GM12878 (cell line): ENCODE results near the gene PPHLN1. TPM values are rescaled to one million over a fixed set of nuclear protein-coding genes. Genes with fewer than 3 reads are reported as not detected.

ENCODE experiments used
- ATAC-seq: fragments of 200-7000 bp; cut with Tn5 transposase; 3 replicates; pipeline ENCODE4 v1.9.1; 2020; ENCODE audit warnings: mild to moderate bottlenecking, moderate library complexity
- BruUV-seq: library from RNA; stranded (reverse); fragments of 400-500 nt; replicated peaks from 2 replicates; lab custom pipeline; 2021; lab: Mats Ljungman, UMichigan
- CTCF ChIA-PET: fragments of 300-600 bp; sonication (Branson Sonifier 250); formaldehyde crosslinking; extraction: SDS; loops from one replicate; lab custom pipeline; 2021; ENCODE audit warnings: inconsistent platforms; lab: Yijun Ruan, JAX
- POLR2A ChIA-PET: fragments of 350-600 bp; formaldehyde crosslinking; extraction: SDS; loops from one replicate; lab custom pipeline; 2021; ENCODE audit warnings: inconsistent platforms; lab: Charles Lee
- RAD21 ChIA-PET: fragments of 300-600 bp; sonication (Branson Sonifier 250); formaldehyde crosslinking; loops from one replicate; lab custom pipeline; 2023; ENCODE audit warnings: antibody characterized with exemption; ENCODE audit not compliant: unreplicated experiment; lab: Charles Lee
- SMC1A ChIA-PET: fragments of 300-600 bp; sonication (Branson Sonifier 250); formaldehyde crosslinking; loops from one replicate; lab custom pipeline; 2023; ENCODE audit not compliant: unreplicated experiment, uncharacterized antibody; lab: Charles Lee
- DNase-seq: peaks from one replicate; pipeline ENCODE4 v3.0.0-alpha.2; 2011; ENCODE audit warnings: low read depth, low spot score
- FAIRE-seq: peaks from 3 replicates; lab custom pipeline; 2011; peaks lifted over from hg19 to GRCh38; lab: Jason Lieb, UNC
- H2AFZ ChIP-seq: 2 replicates; pipeline ENCODE4 v1.6.0; 2011; ENCODE audit warnings: low read depth, low read length, control low read depth; ENCODE audit not compliant: control insufficient read depth
- H3K27ac ChIP-seq: 2 replicates; pipeline ENCODE4 v1.5.1; 2011; ENCODE audit warnings: control low read depth; ENCODE audit not compliant: control insufficient read depth, insufficient read depth
- H3K27me3 ChIP-seq, 2 experiments: replicated peaks in 1 of 2; 2 replicates each; pipeline versions ENCODE4 v1.6.0 to v1.6.1; 2011; ENCODE audit warnings: low read length in 1 of 2; ENCODE audit not compliant: control insufficient read depth in 2 of 2, insufficient read depth in 2 of 2
- H3K36me3 ChIP-seq, 2 experiments: 2 replicates each; pipeline ENCODE4 v1.5.1; 2011; ENCODE audit warnings: low read length in 1 of 2; ENCODE audit not compliant: control insufficient read depth in 2 of 2, insufficient read depth in 2 of 2
- H3K4me1 ChIP-seq: 2 replicates; pipeline ENCODE4 v1.6.1; 2011; ENCODE audit warnings: mild to moderate bottlenecking, low read length, moderate library complexity, mixed read lengths; ENCODE audit not compliant: control insufficient read depth, insufficient read depth
- H3K4me2 ChIP-seq: 2 replicates; pipeline ENCODE4 v1.6.0; 2011; ENCODE audit warnings: control low read depth; ENCODE audit not compliant: control insufficient read depth, insufficient read depth
- H3K4me3 ChIP-seq: fragments of 200-600 bp; sonication (generic); 2 replicates; pipeline ENCODE4 v1.5.1; 2016
- H3K79me2 ChIP-seq: 2 replicates; pipeline ENCODE4 v1.6.0; 2011; ENCODE audit warnings: low read length; ENCODE audit not compliant: control insufficient read depth, insufficient read depth
- H3K9ac ChIP-seq: 2 replicates; pipeline ENCODE4 v1.8.0; 2011; ENCODE audit warnings: low read length, control low read depth, mixed read lengths; ENCODE audit not compliant: control insufficient read depth, insufficient read depth
- H3K9me3 ChIP-seq: replicated peaks from 3 replicates; pipeline ENCODE4 v1.5.1; 2011; ENCODE audit warnings: mild to moderate bottlenecking, low read length; ENCODE audit not compliant: control insufficient read depth, insufficient read depth
- H4K20me1 ChIP-seq: 2 replicates; pipeline ENCODE4 v1.6.0; 2011; ENCODE audit not compliant: control insufficient read depth, insufficient read depth
- ELK1 ChIP-seq: IDR thresholded peaks from 2 replicates; pipeline ENCODE4 v1.6.1; 2012; ENCODE audit warnings: low read depth, low read length, improper control_type of control experiment
- GATAD2B ChIP-seq: fragments of 450-650 bp; conservative IDR thresholded peaks from 2 replicates; pipeline ENCODE4 v1.6.1; 2017; ENCODE audit warnings: low read depth, mild to moderate bottlenecking, moderate library complexity
- HDGF ChIP-seq: fragments of 450-650 bp; IDR thresholded peaks from 2 replicates; pipeline ENCODE4 v1.6.1; 2016; ENCODE audit warnings: antibody characterized with exemption
- MYC ChIP-seq: IDR thresholded peaks from 2 replicates; pipeline ENCODE4 v1.6.1; 2011; ENCODE audit warnings: mild to moderate bottlenecking, low read length, moderate library complexity, inconsistent platforms; ENCODE audit not compliant: insufficient read depth, insufficient replicate concordance, insufficient read length, severe bottlenecking
- NFIC ChIP-seq: IDR thresholded peaks from 2 replicates; pipeline ENCODE4 v1.6.1; 2012; ENCODE audit warnings: low read depth, mild to moderate bottlenecking, inconsistent platforms, low read length, moderate library complexity
- POLR2AphosphoS2 ChIP-seq: IDR thresholded peaks from 2 replicates; pipeline ENCODE4 v1.6.1; 2011; ENCODE audit warnings: low read depth, mild to moderate bottlenecking, low read length, improper control_type of control experiment, moderate library complexity
- RAD51 ChIP-seq: fragments of 450-650 bp; IDR thresholded peaks from 2 replicates; pipeline ENCODE4 v1.6.1; 2016; ENCODE audit warnings: moderate library complexity, mild to moderate bottlenecking, inconsistent platforms
- RELB ChIP-seq: fragments of 450-650 bp; IDR thresholded peaks from 2 replicates; pipeline ENCODE4 v1.6.1; 2017; ENCODE audit warnings: low read depth, mild to moderate bottlenecking, moderate library complexity
- SIN3A ChIP-seq: IDR thresholded peaks from 2 replicates; pipeline ENCODE4 v1.6.1; 2012; ENCODE audit warnings: low read depth, low read length, improper control_type of control experiment
- SUZ12 ChIP-seq: fragments of 200-600 bp; sonication (generic); IDR thresholded peaks from one replicate; pipeline ENCODE4 v1.6.1; 2018; ENCODE audit warnings: antibody characterized with exemption, mild to moderate bottlenecking; ENCODE audit not compliant: unreplicated experiment
- TBL1XR1 ChIP-seq: IDR thresholded peaks from 2 replicates; pipeline ENCODE4 v1.6.1; 2012; ENCODE audit warnings: low read depth, low read length, improper control_type of control experiment
- ZNF207 ChIP-seq: fragments of 450-650 bp; IDR thresholded peaks from 2 replicates; pipeline ENCODE4 v1.6.1; 2014; ENCODE audit warnings: antibody characterized with exemption, mild to moderate bottlenecking, borderline replicate concordance
- ZNF274 ChIP-seq: IDR thresholded peaks from one replicate; pipeline ENCODE4 v1.8.0; 2011; ENCODE audit not compliant: insufficient read length, insufficient read depth
- ZNF622 ChIP-seq: fragments of 450-650 bp; IDR thresholded peaks from 2 replicates; pipeline ENCODE4 v1.6.1; 2017; ENCODE audit warnings: mild to moderate bottlenecking, inconsistent platforms
- WGBS: methylation state at CpG from one replicate; pipeline ENCODE4 v1.1.6; 2016; ENCODE audit warnings: low lambda C conversion rate; ENCODE audit not compliant: insufficient replicate concordance, insufficient coverage; ENCODE audit errors: missing lambda C conversion rate; 5-methylcytosine and 5-hydroxymethylcytosine counted together
- in situ Hi-C: fragments of 300-500 bp; cut with MboI; formaldehyde crosslinking; loops from 9 replicates; pipeline ENCODE4 v1.14.3; 2018; ENCODE audit warnings: mixed read lengths
- intact Hi-C: fragments of 100-400 bp; cut with micrococcal nuclease; formaldehyde crosslinking; loops from one replicate; pipeline ENCODE4 v1.14.2; 2022; ENCODE audit not compliant: unreplicated experiment
- polyA plus RNA-seq, 11 experiments: library from polyadenylated mRNA; depleted of rRNA in 4 of 11; unstranded in 6 of 11; stranded (reverse) in 5 of 11; fragments of >200 nt; fragmentation: Nextera tagmentation in 4 of 11; fragmentation: Illumina TruSeq in 1 of 11; extraction: Ambion mirVana in 4 of 11; extraction: Trizol in 1 of 11; gene quantifications; 1 replicate in 1 of 11; 2 replicates in 10 of 11; pipeline versions ENCODE4 v1.2.1 to v1.2.3, GENCODE V29; 2011 to 2016; ENCODE audit warnings: inconsistent platforms in 2 of 11, missing spikeins in 2 of 11, low read depth in 1 of 11
- total RNA-seq, 4 experiments: library from RNA; depleted of rRNA in 3 of 4; stranded (reverse); fragments of >200 nt in 3 of 4; fragmentation: Illumina TruSeq in 1 of 4; extraction: Trizol in 1 of 4; gene quantifications; 2 replicates each; pipeline versions ENCODE4 v1.2.1 to v1.2.3, GENCODE V29; 2013 to 2021

PPHLN1 gene
- total and polyA plus RNA-seq, 10 of the 15 experiments (the other 5 are each of a cell fraction or from before 2014, with no cell fraction given) = 73.6 to 117 (median 92.1) TPM

GRCh38 chr12:42277396-42278127 lies 48.4 kb upstream of the PPHLN1 start:
- H3K4me3 ChIP-seq = no peak overlapping the region
- H3K4me1 ChIP-seq = no peaks in the 10 kb centered on the region
- no peak overlapping the region for H2AFZ ChIP-seq
- SMC1A ChIA-PET = interaction anchor here (1.3 kb wide), 1 partner anchor 104 kb away, joined by 3 read pairs; no protein-coding TSS in a partner anchor
- POLR2A ChIA-PET = no interaction called here
- no peak for DNase-seq
- 68% methylated on average over 6 of the region's 6 CpGs for WGBS
- H3K27me3 ChIP-seq = no peaks in the 10 kb centered on the region
- TF ChIP-seq POLR2AphosphoS2 (no peak), SUZ12 (no peak)
- TF ChIP-seq, all 136 proteins: peak for 0
- H3K4me2 ChIP-seq = no peak overlapping the region
- H3K9me3 ChIP-seq = no peaks in the 10 kb centered on the region; the same call in 2 of the 3 replicates
- in situ Hi-C loops (no loop called here), intact Hi-C loops (no loop called here)
- no peaks in the 10 kb centered on the region for H4K20me1 ChIP-seq
- ATAC-seq (no peak), FAIRE-seq (no peak)
- H3K9ac ChIP-seq = no peak overlapping the region
- CTCF ChIA-PET = interaction anchor here (0.6 to 0.9 kb wide), 2 partner anchors 54 to 246 kb away, joined by 3 to 4 read pairs; no protein-coding TSS in a partner anchor
- no TSS peak for BruUV-seq
- H3K36me3 ChIP-seq = no peaks in the 10 kb centered on the region
- H3K79me2 ChIP-seq = no peaks in the 10 kb centered on the region
- H3K27ac ChIP-seq = no peak overlapping the region
- RAD21 ChIA-PET = interaction anchor here (1.0 kb wide), 1 partner anchor 55 kb away, joined by 4 read pairs; no protein-coding TSS in a partner anchor

GRCh38 chr12:42278128-42278510 lies 47.8 kb upstream of the PPHLN1 start:
- Histone ChIP-seq H3K4me3 (no peak overlapping the region), H3K4me1 (no peaks in the 10 kb centered on the region), H3K36me3 (no peaks in the 10 kb centered on the region), H2AFZ (no peak overlapping the region), H3K79me2 (no peaks in the 10 kb centered on the region), H3K27me3 (no peaks in the 10 kb centered on the region), H4K20me1 (no peaks in the 10 kb centered on the region), H3K27ac (no peak overlapping the region), H3K9ac (no peak overlapping the region), H3K4me2 (no peak overlapping the region), H3K9me3 (no peaks in the 10 kb centered on the region; the same call in 2 of the 3 replicates)
- no peak for ATAC-seq
- no peak for FAIRE-seq
- in situ Hi-C loops = no loop called here
- POLR2A ChIA-PET = no interaction called here
- RAD21 ChIA-PET = no interaction called here
- no TSS peak for BruUV-seq
- TF ChIP-seq MYC (no peak), NFIC (no peak), ZNF207 (no peak), RAD51 (no peak), ZNF274 (no peak), ELK1 (no peak), ZNF622 (no peak), SIN3A (no peak), TBL1XR1 (no peak), HDGF (no peak), GATAD2B (no peak), RELB (no peak)
- CTCF ChIA-PET = no interaction called here
- no peak for DNase-seq
- SMC1A ChIA-PET = no interaction called here
- intact Hi-C loops = no loop called here
